Measurements from ENCODE around the gene SORCS2.

SORCS2 gene

GRCh38 chr4:7687006-7687405, 494.7 kb downstream of the SORCS2 start:
- no peak for DNase-seq

DNA sequence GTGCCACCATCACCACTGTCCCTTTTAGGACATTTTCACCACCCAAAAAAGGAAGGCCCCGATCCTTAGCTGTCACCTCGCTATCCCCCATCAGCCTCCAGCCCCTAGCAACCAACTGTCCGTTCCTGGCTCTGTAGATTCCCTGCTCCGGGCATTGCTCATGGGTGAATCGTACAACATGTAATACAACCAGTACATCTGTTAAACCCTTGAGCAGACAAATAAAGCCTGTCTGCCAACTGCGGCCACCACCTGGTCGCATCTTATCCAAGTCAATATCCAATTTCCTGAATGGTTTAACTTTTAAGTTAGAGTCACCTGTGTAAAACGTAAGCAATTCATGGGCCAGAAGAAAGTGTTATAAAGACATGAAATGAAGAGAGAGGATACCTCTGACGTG, 495.5 kb downstream of the SORCS2 start:
- no peak for DNase-seq

GRCh38 chr4:7689773-7690693, 497.7 kb downstream of the SORCS2 start:
- no peak for DNase-seq

DNA sequence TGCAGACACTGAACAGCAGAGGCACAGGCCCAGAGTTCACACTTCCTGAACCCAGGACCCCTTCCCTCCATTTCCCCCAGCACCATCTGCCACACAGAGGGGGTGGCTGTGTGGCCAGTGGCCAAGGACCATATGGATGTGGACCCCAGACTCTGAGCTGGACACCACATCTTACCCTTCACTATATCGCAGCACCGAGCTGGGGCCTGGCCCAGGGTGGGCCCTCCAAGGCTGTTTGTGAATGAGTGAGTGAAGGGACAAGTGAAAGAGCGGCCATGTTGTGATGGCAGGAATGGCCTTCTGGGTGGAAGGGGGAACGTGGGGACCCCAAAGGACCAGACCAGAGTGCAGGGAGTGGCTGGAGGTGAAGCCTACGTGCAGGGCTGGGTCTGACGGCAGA, 498.7 kb downstream of the SORCS2 start:
- DNase-seq: no peak

- DNase-seq: no peak
These were observed 499.6 kb downstream of the SORCS2 start for GRCh38 chr4:7691982-7692381.

DNA sequence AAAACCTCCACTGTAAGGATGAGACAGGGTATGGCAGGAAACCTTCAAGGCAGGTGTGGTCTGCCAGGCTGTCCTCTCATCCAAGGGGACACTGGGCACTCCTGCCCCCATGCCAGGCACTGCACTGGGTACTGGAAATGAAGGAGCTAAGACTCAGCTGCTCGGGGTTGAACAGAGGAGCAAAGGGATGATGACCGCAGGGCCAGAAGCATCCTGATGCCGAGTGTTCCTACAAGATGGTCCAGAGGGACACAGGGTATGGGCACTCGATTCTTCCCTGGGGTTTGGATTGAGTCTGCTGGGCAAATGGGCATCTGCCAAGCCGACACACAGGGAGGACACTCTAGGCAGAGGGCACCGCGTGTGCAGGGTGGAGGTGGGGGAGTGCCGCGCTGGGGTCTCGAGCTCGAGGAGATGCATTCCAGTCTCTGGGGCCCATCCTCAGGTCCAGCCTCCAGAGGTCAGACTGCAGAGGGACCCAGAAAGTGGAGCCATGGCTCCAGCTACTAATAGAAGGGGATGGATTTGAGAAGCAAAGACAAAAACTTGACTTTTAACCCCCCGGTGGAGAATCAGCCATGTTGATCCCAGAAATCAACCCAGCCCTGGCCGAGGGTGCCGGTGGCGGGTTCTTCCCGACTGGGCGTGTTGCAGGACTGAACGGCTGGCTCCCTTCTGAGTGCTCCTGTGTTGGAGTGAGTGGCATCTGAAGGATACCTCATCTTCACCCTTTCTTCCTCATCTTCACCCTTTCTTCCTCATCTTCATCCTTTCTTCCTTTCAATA, 500.3 kb downstream of the SORCS2 start:
- DNase-seq: no peak

DNA sequence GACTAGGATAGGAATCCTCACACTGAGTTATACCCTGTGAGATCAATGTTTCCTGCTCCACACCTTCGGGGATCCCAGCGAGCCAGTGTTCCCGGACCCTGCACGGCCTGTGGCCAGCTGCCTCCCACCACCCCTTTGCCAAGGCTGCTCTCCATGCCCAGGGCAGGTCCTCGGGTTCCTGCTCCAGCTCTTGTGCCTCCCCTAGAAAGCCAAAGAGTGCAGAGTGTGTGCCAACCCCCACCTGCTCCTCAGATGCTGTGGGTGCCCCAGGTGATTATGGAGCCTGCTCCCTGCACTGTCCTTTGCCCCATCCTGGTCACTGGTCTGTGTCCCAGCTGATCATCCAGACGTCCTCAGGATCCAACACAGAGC, 500.9 kb downstream of the SORCS2 start:
- DNase-seq: no peak

DNA sequence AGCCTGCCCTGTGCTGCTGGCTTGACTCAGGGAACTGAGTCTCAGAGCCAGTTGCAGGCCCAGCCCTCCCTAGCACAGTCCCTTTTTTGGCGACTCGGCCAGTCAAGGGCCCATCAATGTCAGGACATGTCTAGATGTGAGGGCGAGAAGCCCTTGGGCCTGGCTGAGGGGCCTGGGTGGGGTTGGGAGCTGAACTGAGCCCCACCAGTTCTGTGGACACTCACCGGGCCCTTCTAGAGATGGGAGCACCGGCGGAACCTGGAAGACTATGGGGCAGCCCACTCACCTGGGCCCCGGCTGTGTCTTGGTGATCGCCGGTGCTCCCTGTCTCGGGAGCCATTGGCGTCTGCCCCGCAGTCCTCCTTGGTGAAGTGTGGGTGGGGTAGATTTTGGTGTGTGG, 501.4 kb downstream of the SORCS2 start:
- no peak for DNase-seq

- no peak for DNase-seq
These were observed 502.0 kb downstream of the SORCS2 start for GRCh38 chr4:7694324-7694723.

GRCh38 chr4:7697343-7697742, 505.0 kb downstream of the SORCS2 start:
- no peak for DNase-seq

DNA sequence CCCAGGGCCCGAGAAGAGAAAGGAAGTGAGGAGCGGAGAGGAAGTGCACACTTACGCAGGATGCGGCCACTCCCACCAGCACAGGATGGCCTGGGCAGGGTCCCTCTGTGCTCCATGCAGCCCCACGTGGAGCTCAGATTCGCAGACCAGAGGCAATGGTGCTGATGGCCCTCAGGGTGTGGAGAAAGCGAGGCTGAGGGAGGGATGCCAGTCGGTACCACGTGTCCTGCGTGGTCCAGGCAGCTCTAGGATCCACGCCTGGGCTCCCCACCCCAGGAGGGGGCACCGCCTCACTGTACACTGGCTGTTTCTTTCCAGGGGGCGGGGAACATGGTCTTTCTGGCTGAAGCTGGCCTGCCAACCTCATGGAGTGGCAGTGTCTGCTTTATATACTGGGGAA, 505.5 kb downstream of the SORCS2 start:
- DNase-seq: no peak

- no peak for DNase-seq
These were observed 506.2 kb downstream of the SORCS2 start for GRCh38 chr4:7698584-7698983.

GRCh38 chr4:7699031-7699430, 506.7 kb downstream of the SORCS2 start:
- no peak for DNase-seq

DNA sequence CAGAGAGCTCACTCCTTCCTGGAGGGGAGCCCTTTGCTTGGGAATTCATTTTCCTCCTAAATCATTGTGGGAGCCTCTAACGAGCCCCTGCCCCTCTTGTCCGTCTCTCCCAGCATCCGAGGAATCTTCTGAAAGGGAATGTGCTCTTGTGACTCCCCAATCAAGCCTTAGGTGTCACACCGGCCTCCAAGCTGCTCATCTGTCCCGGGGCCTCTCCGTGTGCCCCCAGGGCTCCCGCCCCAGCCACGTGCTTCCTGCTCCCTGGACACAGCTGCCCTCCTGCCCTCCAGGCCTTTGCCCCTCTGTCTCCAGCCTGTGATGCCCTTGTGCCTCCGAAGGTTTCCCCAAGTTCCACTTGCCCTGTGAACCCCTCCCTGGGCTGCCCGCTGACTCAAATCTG, 507.5 kb downstream of the SORCS2 start:
- no peak for DNase-seq

GRCh38 chr4:7700665-7701064, 508.3 kb downstream of the SORCS2 start:
- DNase-seq: no peak

DNA sequence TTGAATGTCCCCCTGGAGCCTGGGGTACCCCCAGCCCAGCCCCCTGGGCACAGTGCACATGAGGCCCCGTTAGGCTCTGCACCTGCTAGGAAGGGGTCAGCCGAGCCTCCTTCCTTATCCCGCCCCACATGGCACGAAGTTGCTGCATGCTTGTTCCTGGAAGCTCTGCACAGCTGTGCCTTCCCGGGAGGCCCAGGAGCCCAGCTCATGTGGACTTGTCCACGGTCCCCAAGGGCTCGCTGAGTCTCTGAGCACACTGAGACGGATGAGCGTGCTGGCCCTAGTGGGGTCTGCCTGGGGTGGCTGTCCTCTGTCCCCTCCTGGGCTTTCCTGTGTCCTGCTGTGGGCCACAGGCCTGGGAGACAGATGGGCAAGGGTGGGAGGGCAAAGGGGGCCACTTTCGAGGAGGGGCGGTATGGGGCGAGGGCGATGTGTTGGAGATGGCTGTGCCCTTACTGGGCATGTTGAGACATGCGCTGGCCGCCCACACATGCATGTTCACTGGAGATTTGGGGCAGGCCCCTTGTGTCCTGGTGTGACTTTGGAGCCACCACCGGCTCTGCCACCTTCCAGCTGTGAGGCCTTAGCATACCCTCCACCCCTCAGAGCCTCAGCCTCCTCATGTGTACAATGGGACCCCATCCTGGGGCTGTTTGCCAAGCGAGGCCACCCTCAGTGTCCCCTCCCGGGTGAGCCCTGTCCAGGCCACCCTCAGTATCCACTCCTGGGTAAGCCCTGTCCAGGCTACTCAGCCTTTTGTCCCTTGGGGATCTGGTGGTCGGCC, 509.7 kb downstream of the SORCS2 start:
- no peak for DNase-seq

DNA sequence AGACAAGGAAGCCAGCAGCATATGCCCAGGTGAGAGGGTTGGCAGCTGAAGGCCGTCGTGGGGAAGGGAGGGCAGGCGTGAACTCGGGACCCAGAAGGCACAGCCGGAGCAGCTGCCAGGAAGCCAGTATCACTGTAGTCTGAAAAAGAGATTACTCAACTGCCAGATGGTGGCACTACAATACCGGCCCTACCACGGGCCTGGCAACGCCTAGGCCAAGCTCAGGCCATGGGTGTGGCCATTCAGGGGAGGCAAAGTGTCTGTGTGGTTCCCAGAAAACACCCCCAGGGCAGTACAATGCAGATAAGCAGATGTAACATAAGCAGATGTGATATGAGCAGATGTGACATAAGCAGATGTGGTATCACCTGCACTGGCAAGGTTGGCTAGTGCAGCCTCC, 511.4 kb downstream of the SORCS2 start:
- no peak for DNase-seq

GRCh38 chr4:7704091-7704490, 511.8 kb downstream of the SORCS2 start:
- no peak for DNase-seq

DNA sequence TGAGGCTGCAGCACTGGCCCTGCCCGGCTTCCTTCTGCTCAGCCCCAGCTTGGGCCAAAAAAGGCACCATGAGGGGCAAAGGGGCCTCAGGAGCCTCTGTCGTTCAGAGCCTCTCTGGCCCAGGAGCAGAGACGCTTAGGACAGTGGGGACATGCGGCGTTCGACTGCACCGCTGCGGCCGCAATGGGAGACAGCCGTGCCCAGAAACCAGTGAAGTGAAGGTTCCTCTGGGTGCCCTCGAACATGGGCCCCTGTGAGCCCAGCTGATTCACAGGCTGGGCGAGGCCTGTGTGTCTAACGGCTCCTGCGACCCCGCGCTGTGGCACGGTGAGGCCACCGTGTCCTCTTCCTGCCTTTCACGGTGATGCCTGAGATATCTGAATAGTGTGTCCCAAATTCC, 512.3 kb downstream of the SORCS2 start:
- DNase-seq: no peak

GRCh38 chr4:7705062-7705461, 512.7 kb downstream of the SORCS2 start:
- no peak for DNase-seq

- no peak for DNase-seq
These were observed 513.3 kb downstream of the SORCS2 start for GRCh38 chr4:7705593-7705992.

DNA sequence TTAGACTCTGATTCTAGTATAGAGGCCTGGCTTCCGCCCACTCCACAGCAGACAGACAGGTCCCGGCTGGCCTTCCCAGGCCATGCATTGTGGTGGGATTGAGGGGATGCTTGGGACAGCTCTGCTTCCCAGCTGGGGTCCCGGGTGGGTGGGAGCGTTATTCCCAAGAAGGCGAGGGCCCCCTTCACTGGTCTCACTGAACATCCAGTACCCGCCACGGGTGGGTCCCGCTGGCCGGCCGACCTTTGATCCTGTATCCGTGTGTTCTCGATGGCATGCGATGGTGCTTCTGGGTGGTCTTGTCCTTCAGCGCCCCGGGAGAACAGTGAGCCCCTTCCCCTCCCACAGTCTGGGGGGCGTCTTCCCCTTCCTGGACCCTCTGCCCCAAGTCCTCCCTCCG, 515.9 kb downstream of the SORCS2 start:
- no peak for DNase-seq

DNA sequence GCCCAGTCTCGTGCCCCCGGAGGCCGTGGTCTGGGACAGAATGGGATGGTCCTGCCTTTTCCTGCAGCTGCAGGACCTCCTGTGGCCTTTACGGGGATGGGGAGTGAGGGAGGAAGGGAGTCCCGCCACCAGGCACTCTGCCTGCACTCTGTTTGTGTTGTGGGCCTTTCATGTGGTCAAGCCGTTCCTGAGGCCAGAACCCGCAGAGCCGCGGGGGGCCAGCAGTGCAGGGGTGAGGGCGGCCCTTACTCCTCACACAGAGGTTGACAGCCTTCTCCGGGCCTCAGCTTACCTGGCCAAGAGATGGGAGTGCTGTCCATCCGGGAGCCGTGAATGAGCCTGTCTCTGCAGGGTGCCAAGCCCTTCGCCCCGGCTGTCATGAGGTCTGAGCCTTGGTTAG, 516.6 kb downstream of the SORCS2 start:
- DNase-seq: no peak

DNA sequence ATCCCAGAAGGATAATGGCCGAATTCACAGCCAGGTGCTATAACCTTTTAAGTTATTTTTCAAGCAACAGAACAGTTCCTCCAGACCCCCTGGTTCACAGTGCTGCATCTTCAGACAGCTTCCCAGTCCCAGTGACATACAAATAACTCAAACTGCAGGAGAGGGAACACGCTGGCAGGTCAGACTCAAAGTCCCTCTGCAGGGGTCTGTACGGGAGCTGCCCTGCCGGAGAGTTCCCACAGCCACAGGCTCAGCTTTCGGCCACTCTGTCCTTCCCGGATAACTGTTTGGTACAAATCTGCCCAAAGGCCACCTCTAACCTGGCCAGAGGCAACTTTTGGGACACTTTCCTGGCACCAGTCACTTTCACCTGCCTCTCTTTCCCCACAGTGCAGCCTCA, 517.1 kb downstream of the SORCS2 start:
- DNase-seq: no peak
